Measurements from ENCODE around the gene ZFP82. TPM values are rescaled to one million over a fixed set of nuclear protein-coding genes. Genes with fewer than 3 reads are reported as not detected.

ZFP82 gene
- total and polyA plus RNA-seq, 2 of the 4 experiments (the other 2 are of a cell fraction) = 1.6 to 3.9 TPM

DNA sequence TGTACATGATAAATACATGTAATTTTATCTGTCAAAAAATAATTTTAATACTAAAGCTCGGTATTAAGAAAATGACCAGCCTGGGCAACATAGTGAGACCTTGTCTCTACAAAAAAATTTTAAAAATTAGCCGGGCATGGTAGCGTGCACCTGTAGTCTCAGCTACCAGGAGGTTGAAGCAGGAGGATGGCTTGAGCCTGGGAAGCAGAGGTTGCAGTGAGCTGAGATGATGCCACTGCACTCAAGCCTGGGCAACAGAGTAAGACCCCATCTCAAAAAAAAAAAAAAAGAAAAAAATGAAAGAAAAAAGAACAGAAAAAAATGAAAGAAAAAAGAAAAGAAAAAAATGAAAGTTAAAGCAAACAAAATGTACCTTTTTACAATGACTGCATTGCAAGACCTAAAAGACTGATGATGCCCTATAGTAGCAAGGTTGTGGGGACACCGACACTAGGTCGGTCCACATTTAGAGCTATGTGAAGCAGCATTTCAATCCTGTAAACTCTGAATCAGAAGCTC lies 44.7 kb downstream of the ZFP82 start:
- in situ Hi-C loops (cut with MboI; ENCODE audit: low sequenced_read_pairs) = no loop called here

More for the DNA sequence above, 44.7 kb downstream of the ZFP82 start:
- TF ChIP-seq USF2 (IDR thresholded peaks at IDR 0.05; ENCODE audit: low read depth, low read length) (no peak), RCOR1 (IDR thresholded peaks at IDR 0.05; ENCODE audit: insufficient replicate concordance, low read length) (no peak), CEBPB (IDR thresholded peaks at IDR 0.05; ENCODE audit: low read depth, low read length) (no peak), MAZ (IDR thresholded peaks at IDR 0.05; ENCODE audit: borderline replicate concordance, low read depth, low read length) (no peak)
- DNase-seq = no peak
- no peak overlapping the region for H2AK9ac ChIP-seq (replicated peaks; ENCODE audit: low read depth, low read length, poor library complexity)
- no peak overlapping the region for H2BK120ac ChIP-seq (ENCODE audit: low read depth, low read length)
- no TSS peak for BruUV-seq (replicated peaks)
- dilution Hi-C loops (cut with HindIII; ENCODE audit: low sequenced_read_pairs, unreplicated experiment) (no loop called here), intact Hi-C loops (cut with micrococcal nuclease) (no loop called here)
- WGBS, 2 experiments (ENCODE audit: extremely low coverage in 2 of 2, insufficient read length in 1 of 2) = no CpG with 5 or more reads among the region's 5 CpGs
- no peaks in the 10 kb centered on the region for H3K36me3 ChIP-seq (ENCODE audit: control insufficient read depth, insufficient read depth, low read length)
- no peak overlapping the region for H3K23ac ChIP-seq (ENCODE audit: low read depth, low read length)
- ChIA-PET CTCF (interaction anchor here (0.5 to 0.9 kb wide), 2 partner anchors 388 to 600 kb away, joined by 3 to 4 read pairs; no protein-coding TSS in a partner anchor), POLR2A (ENCODE audit: unreplicated experiment) (no interaction called here)
- H3K9me1 ChIP-seq (ENCODE audit: insufficient read depth, low read length) = no peaks in the 10 kb centered on the region
- peaks cover 4% of the 10 kb centered on the region; the same call in 1 of the 2 replicates for H3K4me1 ChIP-seq (ENCODE audit: control insufficient read depth, insufficient read depth, low read length)
- no peak overlapping the region for H3K4me3 ChIP-seq (ENCODE audit: insufficient read depth, low read depth, low read length)
- no peaks in the 10 kb centered on the region for H4K20me1 ChIP-seq (ENCODE audit: insufficient read depth, low read length)
- ATAC-seq (ENCODE audit: low read depth) = no peak
- no peaks in the 10 kb centered on the region; the same call in 1 of the 2 replicates for H3K9me3 ChIP-seq (ENCODE audit: control insufficient read depth, insufficient read depth, low read length)
- H3K27me3 ChIP-seq (ENCODE audit: control insufficient read depth, insufficient read depth, low read length) = no peaks in the 10 kb centered on the region
- no peak overlapping the region for H3K18ac ChIP-seq (ENCODE audit: low read depth, low read length)
- H2AK5ac ChIP-seq (ENCODE audit: low read depth, low read length) = no peak overlapping the region
- no peak overlapping the region for H2BK20ac ChIP-seq (ENCODE audit: low read depth, low read length)
- H3K4me2 ChIP-seq (ENCODE audit: low read depth, low read length) = no peak overlapping the region
- H3K4ac ChIP-seq (ENCODE audit: low read depth, low read length) = no peak overlapping the region
- H3K9ac ChIP-seq (ENCODE audit: low read depth, low read length) = no peak overlapping the region
- peaks cover 8 to 16% of the 10 kb centered on the region in 2 experiments for H3K79me1 ChIP-seq (ENCODE audit: low read depth in 1 of 2, low read length in 2 of 2)
- H2AFZ ChIP-seq (replicated peaks; ENCODE audit: low read length, poor library complexity) = no peak overlapping the region
- no peak overlapping the region for H2BK15ac ChIP-seq (ENCODE audit: low read depth, low read length)
- no peak overlapping the region for H3K27ac ChIP-seq (ENCODE audit: insufficient read depth, low read length)
- no peak overlapping the region for H4K8ac ChIP-seq (ENCODE audit: low read depth in 2 of 2, low read length in 2 of 2)
- no peak overlapping the region for H2BK5ac ChIP-seq (ENCODE audit: low read depth, low read length, poor library complexity, severe bottlenecking)
- H3K56ac ChIP-seq (ENCODE audit: extremely low read depth, insufficient read depth, low read length) = no peak overlapping the region
- no peak overlapping the region for H4K5ac ChIP-seq (ENCODE audit: low read depth, low read length)
- no peak overlapping the region for H3K14ac ChIP-seq (replicated peaks; ENCODE audit: low read depth, low read length)
- no peak overlapping the region for H4K91ac ChIP-seq (ENCODE audit: insufficient read depth, low read depth, low read length)

All from IMR-90 (cell line).